Mesodermal cell (in vitro differentiated cells): ENCODE measurements around the gene LZIC.

Source experiments
- H3K27ac ChIP-seq: 2 replicates; pipeline ENCODE4 v1.7.0; 2013; ENCODE audit warnings: mild to moderate bottlenecking, low read depth, low read length, moderate library complexity; ENCODE audit not compliant: severe bottlenecking
- H3K36me3 ChIP-seq: 2 replicates; pipeline ENCODE4 v1.7.1; 2013; ENCODE audit warnings: mild to moderate bottlenecking, low read length, moderate library complexity; ENCODE audit not compliant: control insufficient read depth, insufficient read depth
- H3K4me1 ChIP-seq: one replicate; pipeline ENCODE4 v1.7.1; 2013; ENCODE audit warnings: mild to moderate bottlenecking, low read length; ENCODE audit not compliant: insufficient read depth, control insufficient read depth, poor library complexity, severe bottlenecking
- H3K4me3 ChIP-seq: 2 replicates; pipeline ENCODE4 v1.7.0; 2013; ENCODE audit warnings: low read length, control low read depth, mild to moderate bottlenecking; ENCODE audit not compliant: insufficient read depth, poor library complexity, severe bottlenecking; ENCODE audit errors: extremely low read depth
- H3K9me3 ChIP-seq: 2 replicates; pipeline ENCODE4 v1.7.1; 2013; ENCODE audit warnings: mild to moderate bottlenecking, low read length, moderate library complexity; ENCODE audit not compliant: control insufficient read depth
- WGBS, 2 experiments: methylation state at CpG; one replicate each; pipeline ENCODE4 v1.1.5; 2013; ENCODE audit warnings: missing lambda C conversion rate in 2 of 2; ENCODE audit not compliant: insufficient coverage in 2 of 2; 5-methylcytosine and 5-hydroxymethylcytosine counted together

The LZIC gene

GRCh38 chr1:9901148-9902059, 41.8 kb downstream of the LZIC start:
- Histone ChIP-seq H3K36me3 (no peaks in the 10 kb centered on the region), H3K4me3 (no peak overlapping the region), H3K27ac (no peak overlapping the region), H3K9me3 (no peaks in the 10 kb centered on the region), H3K4me1 (peaks cover 30% of the 10 kb centered on the region)
- 91 to 95% methylated on average over 6 to 7 of the region's 9 CpGs for WGBS, 2 experiments

- WGBS, 2 experiments: 93 to 94% methylated on average over 12 to 16 of the region's 18 CpGs
- H3K27ac ChIP-seq: no peak overlapping the region
These were observed 42.8 kb downstream of the LZIC start for GRCh38 chr1:9900142-9901043.

GRCh38 chr1:9894115-9894514, 49.1 kb downstream of the LZIC start:
- H3K4me3 ChIP-seq: no peak overlapping the region
- no peaks in the 10 kb centered on the region for H3K36me3 ChIP-seq
- peak overlapping the region; percentile 86 for H3K27ac ChIP-seq
- WGBS, 2 experiments: 100% methylated on average over 2 of the region's 3 CpGs; no CpG with 5 or more reads in 1 of the 2 experiments
- peaks cover 46% of the 10 kb centered on the region for H3K4me1 ChIP-seq
- no peaks in the 10 kb centered on the region for H3K9me3 ChIP-seq

More at GRCh38 chr1:9900142-9901043, 42.8 kb downstream of the LZIC start:
- peaks cover 25% of the 10 kb centered on the region for H3K4me1 ChIP-seq
- H3K4me3 ChIP-seq: no peak overlapping the region
- H3K9me3 ChIP-seq: no peaks in the 10 kb centered on the region
- H3K36me3 ChIP-seq: no peaks in the 10 kb centered on the region

GRCh38 chr1:9892563-9893528, 50.3 kb downstream of the LZIC start:
- Histone ChIP-seq H3K27ac (peak overlapping the region; percentile 86), H3K4me3 (no peak overlapping the region), H3K4me1 (peaks cover 54% of the 10 kb centered on the region), H3K36me3 (peaks cover 4% of the 10 kb centered on the region), H3K9me3 (no peaks in the 10 kb centered on the region)
- 85 to 93% methylated on average over 12 of the region's 14 CpGs for WGBS, 2 experiments

GRCh38 chr1:9891207-9891606, 52.0 kb downstream of the LZIC start:
- Histone ChIP-seq H3K4me3 (no peak overlapping the region), H3K36me3 (peaks cover 9% of the 10 kb centered on the region), H3K27ac (peak overlapping the region; percentile 85), H3K4me1 (peaks cover 58% of the 10 kb centered on the region), H3K9me3 (no peaks in the 10 kb centered on the region)
- WGBS, 2 experiments: 82 to 96% methylated on average over 2 of the region's 5 CpGs

- Histone ChIP-seq H3K27ac (peak overlapping the region; percentile 85), H3K36me3 (peaks cover 9% of the 10 kb centered on the region), H3K4me1 (peaks cover 63% of the 10 kb centered on the region), H3K9me3 (no peaks in the 10 kb centered on the region), H3K4me3 (no peak overlapping the region)
- 53 to 62% methylated on average over 5 to 6 of the region's 6 CpGs for WGBS, 2 experiments
These were observed 52.9 kb downstream of the LZIC start for GRCh38 chr1:9890224-9890731.

- peak overlapping the region; percentile 85 for H3K27ac ChIP-seq
- 97 to 98% methylated on average over 6 to 7 of the region's 8 CpGs for WGBS, 2 experiments
These were observed 53.8 kb downstream of the LZIC start for GRCh38 chr1:9889411-9889810.

GRCh38 chr1:9888886-9889285, 54.3 kb downstream of the LZIC start:
- H3K4me3 ChIP-seq: no peak overlapping the region
- H3K9me3 ChIP-seq: no peaks in the 10 kb centered on the region
- 82 to 92% methylated on average over 7 to 9 of the region's 9 CpGs for WGBS, 2 experiments
- peaks cover 14% of the 10 kb centered on the region for H3K36me3 ChIP-seq
- H3K27ac ChIP-seq: peak overlapping the region; percentile 85
- peaks cover 56% of the 10 kb centered on the region for H3K4me1 ChIP-seq

More at GRCh38 chr1:9889411-9889810, 53.8 kb downstream of the LZIC start:
- peaks cover 62% of the 10 kb centered on the region for H3K4me1 ChIP-seq
- no peak overlapping the region for H3K4me3 ChIP-seq
- peaks cover 14% of the 10 kb centered on the region for H3K36me3 ChIP-seq
- H3K9me3 ChIP-seq: no peaks in the 10 kb centered on the region

GRCh38 chr1:9887070-9887469, 56.1 kb downstream of the LZIC start:
- 97 to 100% methylated on average over 3 to 4 of the region's 4 CpGs for WGBS, 2 experiments
- H3K36me3 ChIP-seq: peaks cover 14% of the 10 kb centered on the region
- H3K9me3 ChIP-seq: no peaks in the 10 kb centered on the region
- H3K27ac ChIP-seq: no peak overlapping the region
- H3K4me1 ChIP-seq: peaks cover 40% of the 10 kb centered on the region
- H3K4me3 ChIP-seq: no peak overlapping the region
